Spinal cord (tissue), 10 donors: ENCODE data around the gene DCP1B. TPM values are rescaled to one million over a fixed set of nuclear protein-coding genes. Genes with fewer than 3 reads are reported as not detected.
A peak's percentile ranks its signal among the peaks of the same experiment; 100 is the strongest.

Experiments
- DNase-seq, 6 donors: peaks; one replicate each; pipeline versions ENCODE4 v3.0.0 to v3.0.0-alpha.2; 2013 to 2015; ENCODE audit warnings: low spot score in 6 of 6, low read depth in 4 of 6
- H3K27ac ChIP-seq: one replicate; pipeline ENCODE4 v1.5.1; 2013; ENCODE audit warnings: low read depth, low read length, control low read depth
- H3K27me3 ChIP-seq: one replicate; pipeline ENCODE4 v1.6.1; 2013; ENCODE audit warnings: low read length; ENCODE audit not compliant: control insufficient read depth, insufficient read depth
- H3K36me3 ChIP-seq: one replicate; pipeline ENCODE4 v1.6.1; 2013; ENCODE audit warnings: low read length; ENCODE audit not compliant: control insufficient read depth, insufficient read depth
- H3K4me1 ChIP-seq: one replicate; pipeline ENCODE4 v1.6.1; 2013; ENCODE audit warnings: low read length; ENCODE audit not compliant: control insufficient read depth, insufficient read depth
- H3K4me3 ChIP-seq: one replicate; pipeline ENCODE4 v1.5.1; 2013; ENCODE audit warnings: low read depth, low read length, control low read depth
- H3K9me3 ChIP-seq: one replicate; pipeline ENCODE4 v1.6.1; 2013; ENCODE audit warnings: low read length; ENCODE audit not compliant: control insufficient read depth, insufficient read depth
- WGBS: methylation state at CpG from one replicate; pipeline ENCODE4 v1.1.5; 2013; ENCODE audit warnings: missing lambda C conversion rate; ENCODE audit not compliant: insufficient coverage; 5-methylcytosine and 5-hydroxymethylcytosine counted together
- polyA plus RNA-seq, 2 donors: library from polyadenylated mRNA; unstranded; fragments of 120-200 nt; gene quantifications; one replicate each; pipeline ENCODE4 v1.2.1, GENCODE V29; 2013; ENCODE audit not compliant: insufficient read length in 2 of 2
- total RNA-seq, 2 donors: library from RNA; depleted of rRNA in 1 of 2; stranded (reverse); fragments of 120-200 nt in 1 of 2; fragments of >200 nt in 1 of 2; gene quantifications; one replicate each; pipeline versions ENCODE4 v1.2.3 to v1.2.4, GENCODE V29; 2013 to 2014
- donor health status: healthy.

Gene DCP1B
- total and polyA plus RNA-seq, 4 donors: 11.7 to 16.7 (median 15.2) TPM

DNA sequence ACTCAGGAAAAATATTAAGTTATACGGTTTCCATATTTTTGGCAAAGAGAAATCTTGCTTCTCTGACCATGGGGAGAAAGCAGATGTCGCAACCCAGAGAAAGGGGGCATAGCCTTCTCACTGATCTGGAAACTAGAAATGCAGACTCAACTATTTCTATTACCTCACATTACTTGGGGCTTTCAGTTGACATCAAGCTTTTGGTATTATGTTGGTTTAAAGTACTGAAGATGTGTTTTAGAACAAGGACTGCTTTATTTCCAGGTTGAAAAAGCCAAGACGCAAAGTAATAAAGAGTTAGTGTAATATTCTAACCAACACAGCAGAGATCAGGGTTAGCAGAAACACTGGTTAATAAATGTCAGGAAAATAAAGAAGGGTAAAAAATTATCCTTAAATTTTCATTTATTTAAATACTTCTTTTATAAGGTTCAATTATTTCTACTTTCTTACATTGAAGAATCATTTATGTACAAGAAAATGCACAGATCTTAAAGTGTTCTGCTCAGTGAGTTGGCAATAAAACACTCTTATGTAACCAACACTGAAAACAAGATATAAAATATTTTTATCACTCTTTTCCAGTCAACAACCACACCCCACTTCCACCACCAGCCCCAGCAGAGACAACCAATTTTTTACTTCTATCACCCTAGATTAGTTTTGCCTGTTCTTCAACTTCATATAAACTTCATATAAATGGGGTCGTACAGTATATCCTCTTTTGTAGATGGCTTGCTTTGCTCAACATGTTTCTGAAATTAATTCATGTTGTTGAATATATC lies 26.0 kb downstream of the DCP1B start:
- WGBS: no CpG with 5 or more reads among the region's 4 CpGs
- H3K27me3 ChIP-seq: no peaks in the 10 kb centered on the region
- DNase-seq: no peak
- H3K27ac ChIP-seq: no peak overlapping the region
- no peaks in the 10 kb centered on the region for H3K4me1 ChIP-seq
- peaks cover 2% of the 10 kb centered on the region for H3K36me3 ChIP-seq
- H3K9me3 ChIP-seq: no peaks in the 10 kb centered on the region
- H3K4me3 ChIP-seq: no peak overlapping the region

DNA sequence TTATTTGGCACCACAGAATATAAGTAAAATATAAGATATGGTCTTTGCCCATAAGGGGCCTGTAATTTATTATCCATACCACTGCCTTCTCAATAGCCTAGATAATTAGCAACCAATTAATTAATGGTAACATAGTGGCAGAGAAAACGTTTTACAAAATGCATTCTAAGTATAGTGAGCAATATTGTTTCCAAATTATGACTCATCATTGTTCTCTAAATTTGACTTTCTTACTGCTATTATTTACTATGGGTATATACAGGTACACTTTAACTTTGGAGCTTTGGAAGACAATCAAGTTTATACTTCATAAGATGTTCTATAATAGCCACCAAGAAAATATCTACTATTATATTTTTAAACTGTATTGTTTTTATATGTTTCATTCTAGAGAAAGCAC lies 26.7 kb downstream of the DCP1B start:
- WGBS: no CpG with 5 or more reads among the region's 1 CpG
- H3K4me1 ChIP-seq: no peaks in the 10 kb centered on the region

DNA sequence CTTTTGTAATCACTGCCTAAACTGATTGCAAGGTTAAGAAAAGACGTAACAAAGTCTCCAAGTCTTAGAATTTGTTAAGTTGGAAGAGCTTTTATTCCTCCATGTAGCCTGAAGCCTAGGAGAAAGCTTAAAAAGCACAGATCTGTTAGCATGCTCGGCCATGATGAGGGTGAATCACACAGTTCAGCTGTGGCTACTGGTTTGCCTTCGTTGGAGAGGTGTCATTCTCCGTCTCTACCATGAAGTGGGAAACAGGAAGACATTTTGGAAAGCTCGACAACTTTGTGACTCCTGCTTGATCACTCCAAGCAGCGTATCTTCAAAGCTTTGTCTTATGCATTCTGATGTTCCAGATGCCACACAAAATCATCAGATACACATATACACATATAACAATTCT lies 27.1 kb downstream of the DCP1B start:
- WGBS: 82% methylated on average over 5 of the region's 6 CpGs
- Histone ChIP-seq H3K9me3 (no peaks in the 10 kb centered on the region), H3K36me3 (peaks cover 2% of the 10 kb centered on the region), H3K4me3 (no peak overlapping the region), H3K27ac (no peak overlapping the region), H3K4me1 (no peaks in the 10 kb centered on the region), H3K27me3 (no peaks in the 10 kb centered on the region)
- no peak for DNase-seq

More for the DNA sequence above, 26.7 kb downstream of the DCP1B start:
- Histone ChIP-seq H3K4me3 (no peak overlapping the region), H3K27ac (no peak overlapping the region), H3K27me3 (no peaks in the 10 kb centered on the region), H3K36me3 (peaks cover 2% of the 10 kb centered on the region), H3K9me3 (no peaks in the 10 kb centered on the region)
- no peak for DNase-seq

DNA sequence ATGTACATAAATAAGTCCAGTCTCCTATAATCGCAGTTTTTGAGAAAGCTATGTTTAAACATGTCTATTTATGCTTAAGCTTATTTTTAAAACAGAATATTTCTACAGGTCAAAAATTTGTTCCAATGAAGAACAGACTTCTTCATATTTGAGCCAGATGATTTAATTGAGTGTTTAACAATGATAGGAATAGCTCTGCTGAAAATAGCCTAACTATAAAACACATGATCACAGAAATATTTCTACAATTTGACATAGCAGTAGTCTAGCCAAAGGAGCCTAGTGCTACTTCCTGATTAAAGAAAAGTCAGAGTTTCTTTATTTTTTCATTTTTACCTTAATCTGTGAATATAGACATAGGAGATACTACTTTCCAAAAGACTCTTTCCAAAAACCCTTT lies 29.4 kb downstream of the DCP1B start:
- Histone ChIP-seq H3K36me3 (peaks cover 2% of the 10 kb centered on the region), H3K4me3 (no peak overlapping the region), H3K27ac (no peak overlapping the region), H3K4me1 (no peaks in the 10 kb centered on the region), H3K9me3 (no peaks in the 10 kb centered on the region), H3K27me3 (no peaks in the 10 kb centered on the region)
- WGBS: no CpG with 5 or more reads among the region's 1 CpG
- DNase-seq: no peak

DNA sequence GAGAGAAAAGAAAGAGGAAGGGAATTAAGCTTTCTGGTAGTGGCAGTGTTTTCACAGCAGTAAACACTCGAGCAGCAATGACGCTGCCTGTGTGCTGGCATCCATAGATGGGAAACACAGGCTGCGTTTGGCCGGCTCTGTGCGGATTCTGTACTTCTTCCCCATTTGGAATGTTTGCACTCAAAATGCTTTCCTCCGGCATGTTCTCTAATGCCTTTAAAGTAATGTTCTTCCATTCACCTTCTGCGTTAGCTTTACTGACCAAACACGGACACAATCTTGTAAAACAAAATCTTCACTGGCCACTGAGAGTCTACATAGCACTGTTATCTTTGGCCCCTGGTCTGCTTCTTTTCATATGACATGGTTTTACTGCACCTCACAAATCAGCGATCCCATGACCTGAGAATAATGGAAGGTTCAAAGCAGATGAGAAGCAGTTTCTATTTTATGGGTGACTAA lies 31.4 kb downstream of the DCP1B start:
- peak in 5 of 6 donors; percentile 24 to 82 (median 47) for DNase-seq
- Histone ChIP-seq H3K27ac (peak overlapping the region; percentile 61), H3K27me3 (no peaks in the 10 kb centered on the region), H3K9me3 (no peaks in the 10 kb centered on the region), H3K36me3 (no peaks in the 10 kb centered on the region), H3K4me1 (no peaks in the 10 kb centered on the region), H3K4me3 (peak overlapping the region; percentile 16)
- 27% methylated on average over 8 of the region's 9 CpGs for WGBS

DNA sequence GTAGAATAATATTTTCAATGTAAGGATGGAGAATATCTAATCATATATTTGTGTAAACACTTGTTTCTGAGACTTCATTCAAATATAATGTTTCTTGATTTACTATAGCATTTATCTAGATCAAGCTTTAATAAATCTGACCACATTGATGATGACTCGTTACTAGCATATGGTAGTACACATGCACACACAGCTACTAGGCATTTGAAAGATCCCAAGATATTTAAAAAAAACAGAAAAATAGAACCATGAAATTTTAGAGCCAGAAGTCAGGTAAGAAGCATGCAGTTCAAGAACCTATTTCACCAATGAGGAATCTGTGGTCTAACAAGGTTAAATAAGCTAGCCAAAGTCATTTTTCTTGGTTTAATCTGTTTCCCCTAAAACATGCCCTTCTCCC lies 32.0 kb downstream of the DCP1B start:
- DNase-seq: no peak
- H3K9me3 ChIP-seq: no peaks in the 10 kb centered on the region
- H3K4me1 ChIP-seq: no peaks in the 10 kb centered on the region
- peak overlapping the region; percentile 61 for H3K27ac ChIP-seq
- no peak overlapping the region for H3K4me3 ChIP-seq
- no CpG with 5 or more reads among the region's 1 CpG for WGBS
- H3K27me3 ChIP-seq: no peaks in the 10 kb centered on the region
- no peaks in the 10 kb centered on the region for H3K36me3 ChIP-seq

DNA sequence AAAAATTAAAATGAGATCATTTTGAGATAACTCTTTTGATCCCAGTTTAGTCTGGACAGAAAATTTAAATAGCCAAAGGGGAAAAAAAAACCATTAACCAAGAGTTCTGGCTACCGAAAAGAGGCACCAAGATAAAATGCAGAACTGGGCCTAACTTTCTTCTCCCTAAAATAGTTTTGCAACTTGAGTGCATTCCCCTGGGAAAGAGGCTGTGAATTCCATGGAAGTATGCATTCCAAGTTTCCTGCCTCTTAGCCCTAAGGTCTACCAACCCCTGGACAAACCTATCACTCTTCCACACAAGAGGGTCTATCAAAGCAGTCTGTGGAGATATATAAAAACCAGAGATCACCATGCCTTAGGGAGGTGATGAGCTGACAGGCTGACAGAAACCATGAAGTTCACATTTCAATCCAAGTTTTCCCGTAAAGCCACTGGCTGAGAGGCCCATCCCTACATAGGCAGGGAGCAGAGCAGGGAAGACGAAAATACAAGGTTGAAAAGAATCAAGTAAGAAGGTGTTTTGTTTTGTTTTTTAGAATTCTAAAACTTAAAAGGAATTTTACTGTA lies 33.8 kb downstream of the DCP1B start:
- DNase-seq: no peak
- Histone ChIP-seq H3K27me3 (no peaks in the 10 kb centered on the region), H3K27ac (no peak overlapping the region), H3K4me1 (no peaks in the 10 kb centered on the region), H3K36me3 (no peaks in the 10 kb centered on the region), H3K4me3 (no peak overlapping the region), H3K9me3 (no peaks in the 10 kb centered on the region)
- WGBS: no CpG with 5 or more reads among the region's 3 CpGs

DNA sequence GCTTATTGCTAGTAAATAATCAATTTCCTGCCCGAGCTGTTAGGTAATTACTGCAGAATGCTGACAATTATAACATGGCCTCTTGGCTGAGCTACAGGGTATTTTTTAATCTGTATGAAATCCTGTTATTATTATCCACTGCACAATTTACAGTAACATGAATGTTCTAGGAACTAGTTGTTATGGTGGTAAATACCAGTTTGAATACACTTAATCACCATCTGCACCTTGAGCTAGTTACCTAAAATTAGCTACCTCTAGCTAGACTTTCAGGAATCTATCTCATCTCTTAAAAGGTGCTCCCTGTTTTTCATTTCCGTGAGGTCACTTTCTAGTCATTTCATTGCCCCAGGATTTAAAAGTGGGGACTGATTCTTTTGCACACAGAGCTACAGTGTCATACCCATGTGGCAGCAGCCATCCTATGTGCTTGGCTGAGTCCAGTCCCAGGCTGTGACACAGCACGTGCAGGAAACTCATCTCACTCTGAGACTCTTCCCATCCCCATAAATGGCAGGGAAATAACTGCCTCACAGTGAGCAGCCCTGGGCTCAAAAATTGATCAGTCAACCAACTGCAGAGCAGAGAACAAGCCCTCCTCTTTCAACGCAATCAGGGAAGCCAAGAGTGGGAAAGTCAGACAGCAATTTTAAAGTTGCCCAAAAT lies 37.6 kb downstream of the DCP1B start:
- peak overlapping the region; percentile 41 for H3K27ac ChIP-seq
- H3K9me3 ChIP-seq: no peaks in the 10 kb centered on the region
- 37% methylated on average over 2 of the region's 4 CpGs for WGBS
- H3K36me3 ChIP-seq: peaks cover 3% of the 10 kb centered on the region
- no peaks in the 10 kb centered on the region for H3K27me3 ChIP-seq
- H3K4me1 ChIP-seq: no peaks in the 10 kb centered on the region
- H3K4me3 ChIP-seq: no peak overlapping the region
- peak in 3 of 6 donors; percentile 8 to 81 (median 25) for DNase-seq

DNA sequence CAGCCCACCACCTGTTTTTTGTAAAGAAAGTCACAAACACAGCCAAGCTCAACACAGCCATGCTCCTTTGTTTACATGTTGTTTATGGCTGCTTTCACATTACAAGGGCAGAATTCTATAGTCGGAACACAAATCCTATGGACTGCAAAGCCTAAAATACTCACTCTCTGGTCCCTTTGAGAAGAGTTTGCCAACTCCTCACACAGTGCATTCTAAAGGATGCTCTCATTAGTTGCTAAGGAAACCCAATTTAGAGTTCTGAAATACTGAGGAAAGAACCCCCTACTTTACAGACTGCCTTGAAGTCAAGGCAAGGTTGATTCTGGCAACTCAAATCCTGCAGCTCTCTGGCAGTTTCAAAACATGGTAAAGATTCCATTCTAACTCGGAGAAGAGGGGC lies 38.3 kb downstream of the DCP1B start:
- Histone ChIP-seq H3K4me3 (no peak overlapping the region), H3K4me1 (no peaks in the 10 kb centered on the region), H3K27ac (peak overlapping the region; percentile 41), H3K9me3 (no peaks in the 10 kb centered on the region), H3K27me3 (no peaks in the 10 kb centered on the region), H3K36me3 (peaks cover 4% of the 10 kb centered on the region)
- 29% methylated on average over 1 of the region's 2 CpGs for WGBS
- DNase-seq: peak in 4 of 6 donors; percentile 26 to 82 (median 62)
